Epithelial cell of prostate (primary cell): ENCODE results near the gene TRIM33.

Experiments
- DNase-seq: peaks from one replicate; pipeline ENCODE4 v3.0.0-alpha.2; 2011; ENCODE audit warnings: low read depth, low spot score
- H3K27ac ChIP-seq: fragments of 450-650 bp; 2 replicates; pipeline ENCODE4 v1.5.1; 2017; ENCODE audit warnings: mild to moderate bottlenecking

Gene TRIM33

GRCh38 chr1:114511032-114511785 lies at the start of gene TRIM33:
TSS of gene TRIM33 (minus strand) at chr1:114511203. CDS start at chr1:114511076, 127 bp downstream.
- peak; percentile 68 for DNase-seq
- H3K27ac ChIP-seq, result peak within 1 kb of the TSS; percentile 95

- no peak overlapping the region for H3K27ac ChIP-seq
- DNase-seq, result no peak
Observed at GRCh38 chr1:114559356-114559755, 48.4 kb upstream of the TRIM33 start.

GRCh38 chr1:114558544-114558943 lies 47.5 kb upstream of the TRIM33 start:
- no peak overlapping the region for H3K27ac ChIP-seq
- no peak for DNase-seq

- no peak for DNase-seq
- no peak overlapping the region for H3K27ac ChIP-seq
Observed at GRCh38 chr1:114554577-114554976, 43.6 kb upstream of the TRIM33 start.

- no peak overlapping the region for H3K27ac ChIP-seq
- no peak for DNase-seq
Observed at GRCh38 chr1:114552106-114552639, 41.2 kb upstream of the TRIM33 start.

DNA sequence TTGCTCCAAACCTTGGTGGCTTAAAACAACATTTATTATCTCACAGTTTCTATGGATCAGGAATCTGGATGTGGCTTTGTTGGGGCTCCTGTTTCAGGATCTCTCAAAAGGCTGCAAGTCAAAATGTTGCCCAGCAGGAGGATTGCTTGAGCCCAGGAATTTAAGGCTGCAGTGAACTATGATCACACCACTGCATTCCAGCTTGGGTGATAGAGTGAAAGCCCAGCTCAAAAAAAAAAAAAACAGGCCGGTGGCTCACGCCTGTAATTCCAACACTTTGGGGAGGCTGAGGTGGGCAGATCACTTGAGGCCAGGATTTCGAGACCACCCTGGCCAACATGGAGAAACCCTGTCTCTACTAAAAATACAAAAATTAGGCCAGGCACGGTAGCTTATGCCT lies 40.4 kb upstream of the TRIM33 start:
- DNase-seq, result no peak
- H3K27ac ChIP-seq, result no peak overlapping the region

DNA sequence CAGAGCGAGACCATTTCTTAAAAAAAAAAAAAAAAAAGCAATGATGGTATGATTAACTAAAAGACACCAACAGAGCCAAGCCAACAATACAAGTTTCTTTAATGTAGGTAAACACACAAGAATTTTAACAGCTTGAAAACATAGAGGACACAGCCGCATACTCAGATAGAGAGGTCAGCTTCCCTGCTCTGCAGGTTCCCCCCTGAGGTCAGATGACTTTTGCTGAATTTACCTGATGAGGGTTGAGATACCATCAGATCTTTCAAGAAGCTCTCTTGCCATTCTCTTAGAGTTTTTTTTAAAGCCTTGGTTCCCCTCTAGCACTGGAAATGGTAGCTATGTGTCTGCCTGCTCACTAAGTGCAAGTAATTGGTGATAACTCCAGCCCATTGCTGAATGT lies 39.3 kb upstream of the TRIM33 start:
- DNase-seq, result no peak
- no peak overlapping the region for H3K27ac ChIP-seq

DNA sequence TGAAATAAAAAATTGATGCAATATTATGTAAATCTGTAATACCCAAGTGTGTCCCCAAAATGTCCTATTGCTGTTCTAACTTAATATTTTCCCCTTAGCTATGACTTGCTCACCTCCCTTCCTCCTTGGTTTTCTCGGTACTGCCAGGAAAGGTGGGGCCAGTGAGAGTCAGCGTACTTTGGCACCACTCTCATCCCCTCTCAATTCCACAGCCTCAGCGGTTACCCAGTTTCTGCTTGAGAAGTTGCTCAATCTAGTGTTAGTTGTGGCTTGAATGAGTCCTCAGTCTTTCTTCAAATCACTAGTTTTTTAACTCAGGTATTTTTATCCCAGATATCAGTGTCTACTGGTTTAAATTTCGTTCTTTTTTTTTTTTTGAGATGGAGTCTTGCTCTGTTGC lies 38.1 kb upstream of the TRIM33 start:
- no peak overlapping the region for H3K27ac ChIP-seq
- DNase-seq, result peak; percentile 8

- no peak for DNase-seq
- no peak overlapping the region for H3K27ac ChIP-seq
Observed at GRCh38 chr1:114547076-114547475, 36.1 kb upstream of the TRIM33 start.

DNA sequence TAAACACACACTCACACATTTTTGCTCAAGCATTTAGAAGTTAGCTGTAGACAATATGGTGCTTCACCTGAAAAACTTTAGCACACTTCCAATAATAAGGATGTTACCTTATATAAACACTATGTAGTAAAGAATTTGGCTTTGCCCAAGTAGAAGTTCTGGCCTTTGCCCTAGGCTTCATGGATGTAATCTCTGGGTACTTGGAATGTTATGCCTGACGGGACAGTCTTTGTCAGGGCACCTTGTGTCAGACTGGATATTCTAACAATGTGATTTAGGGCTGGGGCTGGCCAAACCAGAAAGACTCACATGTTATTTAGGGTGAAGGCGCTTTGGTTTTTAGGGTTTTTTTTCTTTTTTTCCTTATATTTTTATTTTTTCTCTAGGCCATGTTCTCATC lies 34.8 kb upstream of the TRIM33 start:
- H3K27ac ChIP-seq, result no peak overlapping the region

DNA sequence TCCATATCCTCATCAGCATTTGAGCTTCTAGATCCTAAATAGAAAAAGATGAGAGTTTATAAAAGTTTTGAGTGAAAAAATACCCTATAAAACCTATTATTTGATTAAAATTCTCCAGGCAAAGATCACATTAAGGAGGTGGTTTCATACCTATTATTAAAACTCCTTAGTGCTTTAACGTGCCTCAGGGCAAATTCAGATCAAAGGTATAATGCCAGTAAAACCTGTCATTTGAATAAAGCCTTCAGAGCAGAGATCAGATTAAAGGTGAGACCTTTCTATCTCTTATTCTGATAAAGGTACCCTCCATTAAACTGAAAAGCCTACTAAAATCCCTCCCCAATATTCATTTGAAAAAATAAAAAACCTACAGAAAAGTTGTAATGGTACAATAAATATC lies 34.3 kb upstream of the TRIM33 start:
- DNase-seq, result no peak
- H3K27ac ChIP-seq, result no peak overlapping the region

More for the DNA sequence above, 34.8 kb upstream of the TRIM33 start:
- no peak for DNase-seq

DNA sequence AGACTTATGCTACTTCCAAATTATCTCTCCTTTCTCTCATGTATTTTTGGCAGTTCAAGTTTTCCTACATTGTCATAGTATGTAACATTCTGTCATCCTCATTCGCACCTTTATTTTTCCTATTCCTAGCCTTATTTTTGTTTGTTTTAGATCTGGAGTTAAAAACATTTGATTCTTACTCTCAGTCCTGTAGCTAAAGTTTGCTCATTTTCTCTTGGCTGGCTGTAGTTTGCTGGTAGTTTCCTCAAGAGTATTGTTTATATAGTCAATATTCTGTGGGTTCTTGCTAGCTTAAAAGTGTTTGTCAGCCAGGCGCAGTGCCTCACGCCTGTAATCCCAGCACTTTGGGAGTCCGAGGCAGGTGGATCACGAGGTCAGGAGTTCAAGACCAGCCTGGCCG lies 29.8 kb upstream of the TRIM33 start:
- H3K27ac ChIP-seq, result no peak overlapping the region
- DNase-seq, result no peak

DNA sequence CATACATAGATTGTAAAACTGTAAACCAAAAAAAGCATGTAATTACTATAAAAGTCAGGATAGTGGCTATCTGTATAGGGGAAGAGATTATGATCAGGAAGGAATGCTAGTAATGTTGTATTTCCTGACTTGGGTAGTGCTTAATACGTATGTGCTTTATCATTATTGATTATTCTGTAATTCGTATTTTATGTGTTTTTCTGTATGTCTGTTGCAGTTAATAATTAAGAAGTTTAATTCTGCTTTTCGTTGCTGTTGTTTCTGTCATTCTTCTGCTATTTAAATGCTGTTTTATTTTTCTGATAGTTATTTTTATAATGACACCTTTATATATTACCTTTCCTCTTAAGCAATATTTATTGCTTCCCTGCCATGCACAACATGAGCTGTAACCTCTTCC lies 29.3 kb upstream of the TRIM33 start:
- DNase-seq, result no peak
- H3K27ac ChIP-seq, result no peak overlapping the region

GRCh38 chr1:114536043-114536442 lies 25.0 kb upstream of the TRIM33 start:
- DNase-seq, result no peak
- no peak overlapping the region for H3K27ac ChIP-seq

- H3K27ac ChIP-seq, result no peak overlapping the region
- no peak for DNase-seq
Observed at GRCh38 chr1:114535401-114535800, 24.4 kb upstream of the TRIM33 start.

GRCh38 chr1:114531094-114531493 lies 20.1 kb upstream of the TRIM33 start:
- no peak overlapping the region for H3K27ac ChIP-seq
- no peak for DNase-seq

- DNase-seq, result no peak
- H3K27ac ChIP-seq, result no peak overlapping the region
Observed at GRCh38 chr1:114530224-114530623, 19.2 kb upstream of the TRIM33 start.

GRCh38 chr1:114524944-114525343 lies 13.9 kb upstream of the TRIM33 start:
- DNase-seq, result no peak
- H3K27ac ChIP-seq, result no peak overlapping the region

DNA sequence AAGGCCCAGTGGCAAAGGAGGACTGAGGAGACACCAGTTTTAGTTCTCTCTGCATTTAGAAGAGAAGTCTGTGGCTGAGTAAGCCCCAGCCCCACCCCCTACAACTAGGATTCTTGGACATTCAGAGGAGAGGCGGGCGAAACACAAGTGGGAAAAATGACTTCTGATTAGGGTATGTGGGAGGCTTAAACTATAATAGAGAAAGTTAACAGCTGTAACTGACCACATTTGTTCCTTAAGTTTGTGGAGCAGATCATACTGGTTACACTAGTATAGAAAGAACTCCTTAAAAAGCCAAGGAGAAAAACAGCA lies 11.2 kb upstream of the TRIM33 start:
- no peak overlapping the region for H3K27ac ChIP-seq
- DNase-seq, result no peak

GRCh38 chr1:114521396-114522263 lies 10.6 kb upstream of the TRIM33 start:
- H3K27ac ChIP-seq, result no peak overlapping the region
- no peak for DNase-seq

GRCh38 chr1:114517348-114517747 lies 6.3 kb upstream of the TRIM33 start:
- DNase-seq, result no peak
- H3K27ac ChIP-seq, result no peak overlapping the region
